22Rv1 (cell line): ENCODE results near the gene PPIL3.

ENCODE experiments used
- ZFX ChIP-seq: fragments of 450-650 bp; IDR thresholded peaks from 2 replicates; pipeline ENCODE4 v1.6.1; 2017; ENCODE audit warnings: antibody characterized with exemption, borderline replicate concordance
- TF ChIP-seq, protein P1 (sequence below): fragments of 450-650 bp; IDR thresholded peaks from 2 replicates; pipeline ENCODE4 v1.5.1; 2017; ENCODE audit warnings: mild to moderate bottlenecking

DNA sequence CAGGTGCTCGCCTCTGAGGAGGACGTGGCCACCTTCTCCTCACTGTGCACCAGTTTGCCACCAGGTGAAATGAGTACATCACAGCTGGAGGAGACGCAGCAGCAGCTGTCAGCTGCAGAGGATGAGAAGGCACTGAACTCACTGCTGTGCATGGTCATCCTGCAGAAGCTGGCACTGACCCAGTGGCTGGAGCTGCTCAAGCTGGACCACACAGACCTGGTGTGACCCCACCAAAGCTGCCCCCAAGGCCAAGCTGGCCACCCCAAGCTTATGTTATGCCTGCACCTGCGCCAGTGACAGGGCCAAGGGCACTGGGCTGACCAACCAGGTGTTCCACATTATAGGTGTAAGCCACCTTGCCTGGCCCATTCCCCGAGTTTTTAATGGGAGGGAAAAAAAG, 43.7 kb downstream of the PPIL3 start:
- TF ChIP-seq, protein P1, sequence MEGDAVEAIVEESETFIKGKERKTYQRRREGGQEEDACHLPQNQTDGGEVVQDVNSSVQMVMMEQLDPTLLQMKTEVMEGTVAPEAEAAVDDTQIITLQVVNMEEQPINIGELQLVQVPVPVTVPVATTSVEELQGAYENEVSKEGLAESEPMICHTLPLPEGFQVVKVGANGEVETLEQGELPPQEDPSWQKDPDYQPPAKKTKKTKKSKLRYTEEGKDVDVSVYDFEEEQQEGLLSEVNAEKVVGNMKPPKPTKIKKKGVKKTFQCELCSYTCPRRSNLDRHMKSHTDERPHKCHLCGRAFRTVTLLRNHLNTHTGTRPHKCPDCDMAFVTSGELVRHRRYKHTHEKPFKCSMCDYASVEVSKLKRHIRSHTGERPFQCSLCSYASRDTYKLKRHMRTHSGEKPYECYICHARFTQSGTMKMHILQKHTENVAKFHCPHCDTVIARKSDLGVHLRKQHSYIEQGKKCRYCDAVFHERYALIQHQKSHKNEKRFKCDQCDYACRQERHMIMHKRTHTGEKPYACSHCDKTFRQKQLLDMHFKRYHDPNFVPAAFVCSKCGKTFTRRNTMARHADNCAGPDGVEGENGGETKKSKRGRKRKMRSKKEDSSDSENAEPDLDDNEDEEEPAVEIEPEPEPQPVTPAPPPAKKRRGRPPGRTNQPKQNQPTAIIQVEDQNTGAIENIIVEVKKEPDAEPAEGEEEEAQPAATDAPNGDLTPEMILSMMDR: no peak
- TF ChIP-seq ZFX: no peak
